ENCODE measurements around the gene POMT1.
A peak's percentile ranks its signal among the peaks of the same experiment; 100 is the strongest.

The POMT1 gene

DNA sequence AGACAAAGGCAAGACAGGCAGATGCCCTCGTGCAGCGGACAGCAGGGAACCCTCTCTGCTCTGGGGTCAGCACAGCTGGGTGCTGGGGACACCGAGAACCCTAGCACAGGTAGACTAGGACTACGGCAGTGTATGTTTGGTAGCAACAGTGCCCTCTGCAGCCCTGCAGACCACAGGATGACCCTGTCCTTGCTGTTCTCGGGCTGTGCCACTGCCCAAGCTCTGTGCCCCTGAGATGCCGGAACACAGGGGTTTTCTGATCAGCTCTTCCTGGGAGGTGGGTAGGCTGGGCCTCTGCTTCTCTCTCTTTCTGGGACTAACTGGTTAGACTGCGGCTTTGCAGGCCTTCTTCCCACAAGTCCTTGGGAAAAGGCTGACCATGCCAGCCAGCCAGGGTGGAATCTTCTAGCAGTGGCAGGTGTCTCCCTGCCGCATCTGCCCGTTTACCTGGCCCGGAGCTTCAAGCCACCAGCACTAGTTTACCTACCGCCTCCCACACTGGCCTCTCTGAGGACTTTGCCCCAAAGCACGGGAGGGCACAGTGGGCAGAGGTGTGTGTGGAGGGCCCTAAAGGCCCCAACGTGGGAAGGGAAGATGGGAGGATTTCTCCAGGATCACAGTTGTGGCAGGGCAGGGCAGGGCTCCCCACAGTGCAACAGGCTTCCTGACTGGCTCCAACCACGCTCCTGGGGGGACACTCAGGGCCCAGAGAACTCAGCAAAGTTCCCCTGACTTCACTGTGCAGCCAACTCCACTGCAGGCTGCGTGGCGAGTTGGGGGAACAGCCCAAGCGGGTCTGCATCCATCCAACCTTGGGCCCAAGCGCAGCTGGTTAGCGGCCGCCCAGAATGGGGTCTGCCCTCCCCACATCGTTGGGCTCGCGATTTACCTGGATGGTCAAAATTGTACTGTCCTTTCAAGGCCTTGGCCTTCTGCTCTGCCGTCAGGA, 27.2 kb downstream of the POMT1 start:
- H3K36me3 ChIP-seq (ENCODE audit: control insufficient read depth in 1 of 2, insufficient read depth in 2 of 2, low read length in 2 of 2), result peaks cover 25 to 32% of the 10 kb centered on the region in 2 donors
- H3K27me3 ChIP-seq (ENCODE audit: low read depth, low read length), result no peaks in the 10 kb centered on the region
- peak overlapping the region; percentile 74 to 85 for H3K4me3 ChIP-seq (ENCODE audit: low read depth in 1 of 2, low read length in 2 of 2)
- H3K9me3 ChIP-seq (ENCODE audit: control insufficient read depth in 1 of 2, low read length in 2 of 2), result no peaks in the 10 kb centered on the region
- peaks cover 6 to 13% of the 10 kb centered on the region in 2 donors for H3K4me1 ChIP-seq (ENCODE audit: control insufficient read depth in 1 of 2, insufficient read depth in 2 of 2, low read length in 2 of 2)
- H3K27ac ChIP-seq (ENCODE audit: low read length), result no peak overlapping the region

DNA sequence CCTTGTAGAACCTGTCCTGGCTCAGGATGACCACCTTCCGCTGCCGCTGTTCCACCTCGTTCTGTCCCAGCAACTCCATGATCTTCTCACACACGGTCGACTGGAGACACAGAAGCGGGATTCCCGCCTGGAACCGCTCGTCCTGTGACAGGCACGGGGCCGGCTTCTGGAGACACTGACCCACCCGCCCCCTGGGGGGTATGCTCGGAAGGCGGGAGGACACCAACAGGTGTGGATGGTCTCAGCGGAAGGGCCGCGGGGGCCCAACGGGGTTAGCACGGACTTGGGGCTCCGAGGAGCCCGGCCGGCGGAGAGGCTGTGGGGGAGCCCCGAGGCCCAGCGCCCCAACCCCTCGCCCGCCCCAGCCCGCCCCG, 27.8 kb downstream of the POMT1 start:
- H3K36me3 ChIP-seq (ENCODE audit: control insufficient read depth in 1 of 2, insufficient read depth in 2 of 2, low read length in 2 of 2), result peaks cover 22 to 29% of the 10 kb centered on the region in 2 donors

DNA sequence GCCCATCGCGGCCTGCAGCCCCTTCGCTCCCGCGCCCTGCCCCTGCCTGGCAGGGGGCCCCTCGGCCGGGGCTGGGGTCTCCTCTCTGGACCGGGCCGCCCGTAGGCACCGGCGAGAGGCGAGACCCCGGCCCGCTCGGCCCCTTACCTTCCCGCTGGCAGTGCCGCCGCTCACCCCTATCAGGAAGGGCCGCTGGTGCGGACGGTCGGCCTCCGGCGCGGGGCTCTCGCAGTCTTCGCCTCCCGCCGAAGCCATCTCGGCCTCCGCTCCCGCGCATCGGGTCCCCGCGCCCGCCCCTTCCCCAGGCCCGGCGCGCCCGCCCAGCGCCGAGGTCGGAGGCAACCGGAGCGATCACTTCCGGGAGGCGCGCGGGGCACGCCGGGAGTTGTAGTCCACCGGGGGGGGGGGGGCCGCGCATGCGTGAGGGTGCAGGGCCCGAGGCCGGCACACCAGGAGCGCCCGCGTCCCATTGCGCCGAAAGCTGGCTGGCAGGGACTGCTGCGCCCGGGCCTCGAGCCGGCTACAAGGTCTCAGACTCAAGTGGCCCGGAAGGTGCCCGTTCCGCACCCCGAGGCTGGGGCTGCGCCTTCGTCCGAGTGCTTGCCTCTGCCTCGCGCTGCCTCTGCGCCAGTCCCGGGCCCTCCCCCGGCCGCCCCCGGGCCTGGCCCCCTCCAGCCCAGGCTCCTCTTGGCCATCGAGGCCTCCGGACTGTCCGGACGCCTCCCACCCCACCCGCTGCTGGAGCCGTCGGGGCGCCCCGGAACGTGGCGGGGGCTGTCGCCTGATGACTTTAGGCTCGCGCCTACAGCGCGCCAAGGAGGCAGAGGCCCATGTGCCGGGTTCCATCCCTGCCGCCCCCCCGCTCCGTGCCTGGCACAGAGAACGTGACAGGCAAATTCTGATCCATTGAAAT, 28.5 kb downstream of the POMT1 start, which contains the start of gene UCK1:
UCK1 (minus strand) TSS at position 344 of the 913 bp plus-strand sequence; CDS start at position 255, 89 bp downstream.
- no peaks in the 10 kb centered on the region for H3K9me3 ChIP-seq (ENCODE audit: control insufficient read depth in 1 of 2, low read length in 2 of 2)
- peaks cover 16 to 25% of the 10 kb centered on the region in 2 donors for H3K36me3 ChIP-seq (ENCODE audit: control insufficient read depth in 1 of 2, insufficient read depth in 2 of 2, low read length in 2 of 2)
- H3K27me3 ChIP-seq (ENCODE audit: low read depth, low read length), result no peaks in the 10 kb centered on the region
- H3K4me3 ChIP-seq (ENCODE audit: low read depth in 1 of 2, low read length in 2 of 2), result peak within 1 kb of the TSS; percentile 74 to 85
- no peak within 1 kb of the TSS for H3K27ac ChIP-seq (ENCODE audit: low read length)
- peaks cover 6 to 13% of the 10 kb centered on the region in 2 donors for H3K4me1 ChIP-seq (ENCODE audit: control insufficient read depth in 1 of 2, insufficient read depth in 2 of 2, low read length in 2 of 2)

More for the DNA sequence above, 27.8 kb downstream of the POMT1 start:
- no peak overlapping the region for H3K27ac ChIP-seq (ENCODE audit: low read length)
- H3K27me3 ChIP-seq (ENCODE audit: low read depth, low read length), result no peaks in the 10 kb centered on the region
- H3K4me3 ChIP-seq (ENCODE audit: low read depth in 1 of 2, low read length in 2 of 2), result peak overlapping the region; percentile 74 to 85
- H3K4me1 ChIP-seq (ENCODE audit: control insufficient read depth in 1 of 2, insufficient read depth in 2 of 2, low read length in 2 of 2), result peaks cover 6 to 13% of the 10 kb centered on the region in 2 donors
- H3K9me3 ChIP-seq (ENCODE audit: control insufficient read depth in 1 of 2, low read length in 2 of 2), result no peaks in the 10 kb centered on the region

GRCh38 chr9:131534721-131535237, 32.1 kb downstream of the POMT1 start:
- no peaks in the 10 kb centered on the region for H3K27me3 ChIP-seq (ENCODE audit: low read depth, low read length)
- peaks cover 6 to 8% of the 10 kb centered on the region in 2 donors for H3K4me1 ChIP-seq (ENCODE audit: control insufficient read depth in 1 of 2, insufficient read depth in 2 of 2, low read length in 2 of 2)
- H3K36me3 ChIP-seq (ENCODE audit: control insufficient read depth in 1 of 2, insufficient read depth in 2 of 2, low read length in 2 of 2), result no peaks in the 10 kb centered on the region
- H3K4me3 ChIP-seq (ENCODE audit: low read depth in 1 of 2, low read length in 2 of 2), result no peak overlapping the region
- H3K9me3 ChIP-seq (ENCODE audit: control insufficient read depth in 1 of 2, low read length in 2 of 2), result no peaks in the 10 kb centered on the region
- H3K27ac ChIP-seq (ENCODE audit: low read length), result no peak overlapping the region

DNA sequence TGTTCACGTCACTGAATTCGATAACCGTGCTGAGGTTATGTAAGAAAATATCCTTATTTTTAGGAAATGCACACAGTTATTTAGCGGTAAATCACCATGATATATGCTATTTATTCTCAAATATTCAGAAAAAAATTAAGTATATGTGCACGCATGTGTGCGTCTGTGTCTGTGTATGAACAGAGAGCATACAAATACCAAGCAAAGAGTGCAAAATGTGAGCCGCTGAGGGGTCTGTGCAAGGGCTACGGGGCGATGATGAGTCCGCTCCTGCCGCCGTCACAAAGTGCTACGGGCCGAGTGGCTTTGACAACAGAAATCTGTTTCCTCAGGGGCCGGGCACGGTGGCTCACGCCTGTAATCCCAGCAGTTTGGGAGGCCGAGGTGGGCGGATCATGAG, 35.2 kb downstream of the POMT1 start:
- no peak overlapping the region for H3K4me3 ChIP-seq (ENCODE audit: low read depth in 1 of 2, low read length in 2 of 2)
- no peak overlapping the region for H3K27ac ChIP-seq (ENCODE audit: low read length)
- H3K36me3 ChIP-seq (ENCODE audit: control insufficient read depth in 1 of 2, insufficient read depth in 2 of 2, low read length in 2 of 2), result no peaks in the 10 kb centered on the region
- H3K27me3 ChIP-seq (ENCODE audit: low read depth, low read length), result no peaks in the 10 kb centered on the region
- H3K9me3 ChIP-seq (ENCODE audit: control insufficient read depth in 1 of 2, low read length in 2 of 2), result peaks cover 0 to 6% of the 10 kb centered on the region in 2 donors
- H3K4me1 ChIP-seq (ENCODE audit: control insufficient read depth in 1 of 2, insufficient read depth in 2 of 2, low read length in 2 of 2), result no peaks in the 10 kb centered on the region

- H3K9me3 ChIP-seq (ENCODE audit: control insufficient read depth in 1 of 2, low read length in 2 of 2), result peaks cover 0 to 15% of the 10 kb centered on the region in 2 donors
- H3K36me3 ChIP-seq (ENCODE audit: control insufficient read depth in 1 of 2, insufficient read depth in 2 of 2, low read length in 2 of 2), result no peaks in the 10 kb centered on the region
- H3K27ac ChIP-seq (ENCODE audit: low read length), result no peak overlapping the region
- no peaks in the 10 kb centered on the region for H3K4me1 ChIP-seq (ENCODE audit: control insufficient read depth in 1 of 2, insufficient read depth in 2 of 2, low read length in 2 of 2)
- no peak overlapping the region for H3K4me3 ChIP-seq (ENCODE audit: low read depth in 1 of 2, low read length in 2 of 2)
- no peaks in the 10 kb centered on the region for H3K27me3 ChIP-seq (ENCODE audit: low read depth, low read length)
Observed at GRCh38 chr9:131539223-131539923, 36.7 kb downstream of the POMT1 start.

DNA sequence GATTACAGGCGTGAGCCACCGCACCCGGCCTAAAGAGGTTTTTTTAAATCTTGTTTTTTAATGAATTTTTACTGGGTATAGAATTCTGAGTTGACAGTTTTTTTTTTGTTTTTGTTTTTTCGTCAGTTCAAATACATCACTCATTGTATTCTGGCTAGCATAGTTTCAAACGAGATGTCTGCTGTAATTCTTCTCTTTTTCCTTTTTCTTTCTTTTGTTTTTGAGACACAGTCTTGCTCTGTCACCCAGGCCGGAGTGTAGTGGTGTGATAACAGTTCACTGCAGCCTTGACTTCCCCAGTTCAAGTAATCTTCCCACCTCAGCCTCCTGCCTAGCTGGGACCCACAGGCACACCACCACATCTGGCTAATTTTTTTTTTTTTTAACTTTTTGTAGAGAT, 40.4 kb downstream of the POMT1 start:
- H3K4me1 ChIP-seq (ENCODE audit: control insufficient read depth in 1 of 2, insufficient read depth in 2 of 2, low read length in 2 of 2), result peaks cover 0 to 14% of the 10 kb centered on the region in 2 donors
- H3K27me3 ChIP-seq (ENCODE audit: low read depth, low read length), result peaks cover 8% of the 10 kb centered on the region
- peaks cover 0 to 17% of the 10 kb centered on the region in 2 donors for H3K9me3 ChIP-seq (ENCODE audit: control insufficient read depth in 1 of 2, low read length in 2 of 2)
- H3K27ac ChIP-seq (ENCODE audit: low read length), result no peak overlapping the region
- H3K36me3 ChIP-seq (ENCODE audit: control insufficient read depth in 1 of 2, insufficient read depth in 2 of 2, low read length in 2 of 2), result no peaks in the 10 kb centered on the region
- H3K4me3 ChIP-seq (ENCODE audit: low read depth in 1 of 2, low read length in 2 of 2), result peak overlapping the region in 1 of 2 donors; percentile 40

GRCh38 chr9:131545003-131545785, 42.5 kb downstream of the POMT1 start, which contains the start of gene PRRT1B:
Gene PRRT1B (plus strand): TSS chr9:131545523. CDS start chr9:131545616, 93 bp downstream.
- peaks cover 0 to 17% of the 10 kb centered on the region in 2 donors for H3K9me3 ChIP-seq (ENCODE audit: control insufficient read depth in 1 of 2, low read length in 2 of 2)
- H3K4me1 ChIP-seq (ENCODE audit: control insufficient read depth in 1 of 2, insufficient read depth in 2 of 2, low read length in 2 of 2), result peaks cover 0 to 14% of the 10 kb centered on the region in 2 donors
- H3K36me3 ChIP-seq (ENCODE audit: control insufficient read depth in 1 of 2, insufficient read depth in 2 of 2, low read length in 2 of 2), result no peaks in the 10 kb centered on the region
- H3K27me3 ChIP-seq (ENCODE audit: low read depth, low read length), result peaks cover 8% of the 10 kb centered on the region
- peak within 1 kb of the TSS in 1 of 2 donors; percentile 56 for H3K4me3 ChIP-seq (ENCODE audit: low read depth in 1 of 2, low read length in 2 of 2)
- H3K27ac ChIP-seq (ENCODE audit: low read length), result no peak within 1 kb of the TSS

GRCh38 chr9:131545786-131546335, 43.1 kb downstream of the POMT1 start:
- Histone ChIP-seq H3K4me1 (ENCODE audit: control insufficient read depth in 1 of 2, insufficient read depth in 2 of 2, low read length in 2 of 2) (peaks cover 0 to 14% of the 10 kb centered on the region in 2 donors), H3K36me3 (ENCODE audit: control insufficient read depth in 1 of 2, insufficient read depth in 2 of 2, low read length in 2 of 2) (no peaks in the 10 kb centered on the region), H3K4me3 (ENCODE audit: low read depth in 1 of 2, low read length in 2 of 2) (peak overlapping the region in 1 of 2 donors; percentile 56), H3K27me3 (ENCODE audit: low read depth, low read length) (peaks cover 8% of the 10 kb centered on the region), H3K9me3 (ENCODE audit: control insufficient read depth in 1 of 2, low read length in 2 of 2) (peaks cover 0 to 17% of the 10 kb centered on the region in 2 donors), H3K27ac (ENCODE audit: low read length) (no peak overlapping the region)

All from muscle layer of duodenum (tissue), 2 donors.